SU-DHL-6 (cell line): ENCODE data around the gene SNRNP70.
"Not testable (repeated sequence)": the region's sequence is repeated elsewhere in the genome, so short reads cannot be mapped to it uniquely, and the experiment has no call there.

Experiments
- H2AFZ ChIP-seq: fragments of 200-600 bp; sonication (generic); 2 replicates; pipeline ENCODE4 v1.6.1; 2014; ENCODE audit warnings: low read depth, mild to moderate bottlenecking, moderate library complexity, mixed read lengths, antibody characterized with exemption, low read length; ENCODE audit not compliant: severe bottlenecking
- H3F3A ChIP-seq: fragments of 200-600 bp; shearing (Covaris generic); 2 replicates; pipeline ENCODE4 v1.6.0; 2016; ENCODE audit warnings: antibody characterized with exemption, mild to moderate bottlenecking; ENCODE audit not compliant: insufficient read depth
- H3K27ac ChIP-seq: fragments of 200-600 bp; sonication (generic); 2 replicates; pipeline ENCODE4 v1.5.1; 2016; ENCODE audit warnings: low read depth, mild to moderate bottlenecking, low read length, moderate library complexity, mixed read lengths
- H3K27me3 ChIP-seq: fragments of 200-600 bp; sonication (generic), shearing (Covaris generic); 2 replicates; pipeline ENCODE4 v1.6.0; 2014; ENCODE audit warnings: mild to moderate bottlenecking, low read length
- H3K36me3 ChIP-seq: fragments of 200-600 bp; sonication (generic); 2 replicates; pipeline ENCODE4 v1.6.1; 2014; ENCODE audit warnings: mild to moderate bottlenecking, low read length, mixed read lengths
- H3K4me2 ChIP-seq: fragments of 300-600, 200-600 bp; shearing (Covaris generic), sonication (generic); 2 replicates; pipeline ENCODE4 v1.6.0; 2014; ENCODE audit warnings: low read length, low read depth, mild to moderate bottlenecking; ENCODE audit not compliant: poor library complexity, severe bottlenecking
- H3K4me3 ChIP-seq: fragments of 200-600 bp; sonication (generic); 2 replicates; pipeline ENCODE4 v1.5.1; 2014; ENCODE audit warnings: antibody characterized with exemption, low read length, mild to moderate bottlenecking, mixed read lengths; ENCODE audit not compliant: insufficient read depth, poor library complexity, severe bottlenecking
- H3K79me2 ChIP-seq: fragments of 200-600 bp; sonication (generic); 2 replicates; pipeline ENCODE4 v1.6.1; 2014; ENCODE audit warnings: mild to moderate bottlenecking, low read length, moderate library complexity; ENCODE audit not compliant: insufficient read depth
- H3K9ac ChIP-seq: fragments of 200-600 bp; sonication (generic); 2 replicates; pipeline ENCODE4 v1.7.0; 2014; ENCODE audit warnings: mild to moderate bottlenecking, low read length
- H3K9me2 ChIP-seq: fragments of 200-600 bp; sonication (generic); replicated peaks from 2 replicates; pipeline ENCODE4 v1.6.1; 2014; ENCODE audit warnings: low read length; ENCODE audit not compliant: insufficient read depth
- H3K9me3 ChIP-seq: fragments of 200-600 bp; sonication (generic); 2 replicates; pipeline ENCODE4 v1.6.1; 2014; ENCODE audit warnings: low read length, mixed read lengths; ENCODE audit not compliant: insufficient read depth
- H4K20me1 ChIP-seq: fragments of 200-600 bp; sonication (generic); 2 replicates; pipeline ENCODE4 v1.6.1; 2014; ENCODE audit warnings: low read depth, mild to moderate bottlenecking, antibody characterized with exemption, low read length, moderate library complexity, mixed read lengths
- CTCF ChIP-seq: fragments of 200-600 bp; sonication (generic); IDR thresholded peaks from one replicate; pipeline ENCODE4 v1.5.1; 2017; ENCODE audit warnings: antibody characterized with exemption, mild to moderate bottlenecking, low read length, moderate library complexity; ENCODE audit not compliant: insufficient read depth, poor library complexity, severe bottlenecking
- EZH2phosphoT487 ChIP-seq: fragments of 200-600 bp; sonication (generic), shearing (Covaris generic); conservative IDR thresholded peaks from 2 replicates; pipeline ENCODE4 v1.6.1; 2018; ENCODE audit warnings: mild to moderate bottlenecking, antibody characterized with exemption, low read length, moderate library complexity, mixed read lengths

The SNRNP70 gene

DNA sequence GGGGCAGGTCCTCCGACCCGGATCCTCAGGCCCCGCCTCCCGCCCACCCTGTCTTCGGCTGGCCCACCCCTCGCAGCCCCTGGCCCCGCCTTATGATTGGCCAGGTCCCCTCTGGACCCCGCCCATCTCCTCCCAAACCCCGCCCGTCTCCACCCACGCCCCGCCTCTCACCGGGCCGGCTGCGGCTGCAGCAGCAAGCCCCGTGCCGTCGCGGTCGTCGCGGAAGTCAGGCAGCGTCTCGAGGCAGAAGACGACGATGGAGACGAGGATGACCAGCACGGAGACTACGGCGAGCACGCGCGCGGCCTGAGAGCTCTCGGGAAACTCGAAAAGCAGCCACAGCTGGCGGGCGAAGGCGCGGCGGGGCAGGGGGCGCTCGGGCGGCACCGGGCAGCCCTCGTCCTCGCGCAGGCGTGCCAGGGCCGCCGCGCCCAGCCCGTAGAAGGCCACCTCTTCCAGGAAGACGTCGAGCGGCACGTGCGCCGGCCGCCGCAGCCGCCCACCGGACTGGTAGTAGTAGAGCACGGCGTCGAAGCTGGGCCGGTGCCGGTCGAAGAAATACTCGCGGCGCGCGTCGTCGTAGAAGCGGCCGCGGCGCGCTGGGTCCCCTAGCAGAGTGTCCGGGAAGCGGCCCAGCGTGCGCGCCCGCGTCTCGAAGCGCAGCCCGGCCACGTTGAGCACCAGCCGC, 13.2 kb upstream of the SNRNP70 start:
- Histone ChIP-seq H3K79me2 (no peaks in the 10 kb centered on the region), H3K4me2 (no peak overlapping the region), H3F3A (no peaks in the 10 kb centered on the region), H3K4me3 (no peak overlapping the region), H3K27me3 (no peaks in the 10 kb centered on the region), H3K9me3 (no peaks in the 10 kb centered on the region), H4K20me1 (no peaks in the 10 kb centered on the region), H2AFZ (no peak overlapping the region), H3K9ac (no peak overlapping the region), H3K9me2 (no peaks in the 10 kb centered on the region), H3K27ac (no peak overlapping the region), H3K36me3 (no peaks in the 10 kb centered on the region)
- TF ChIP-seq CTCF (no peak), EZH2phosphoT487 (no peak)

- no peaks in the 10 kb centered on the region for H3K9me2 ChIP-seq
- no peaks in the 10 kb centered on the region for H3K79me2 ChIP-seq
- no peak overlapping the region for H3K4me2 ChIP-seq
- H3K9ac ChIP-seq, result no peak overlapping the region
- H3K36me3 ChIP-seq, result no peaks in the 10 kb centered on the region
- H3F3A ChIP-seq, result no peaks in the 10 kb centered on the region
- H4K20me1 ChIP-seq, result no peaks in the 10 kb centered on the region
- H2AFZ ChIP-seq, result no peak overlapping the region
- TF ChIP-seq EZH2phosphoT487 (no peak), CTCF (no peak)
- no peak overlapping the region for H3K4me3 ChIP-seq
- H3K27ac ChIP-seq, result no peak overlapping the region
- no peaks in the 10 kb centered on the region for H3K27me3 ChIP-seq
- no peaks in the 10 kb centered on the region for H3K9me3 ChIP-seq
Measured at GRCh38 chr19:49073514-49074378, 11.5 kb upstream of the SNRNP70 start.

DNA sequence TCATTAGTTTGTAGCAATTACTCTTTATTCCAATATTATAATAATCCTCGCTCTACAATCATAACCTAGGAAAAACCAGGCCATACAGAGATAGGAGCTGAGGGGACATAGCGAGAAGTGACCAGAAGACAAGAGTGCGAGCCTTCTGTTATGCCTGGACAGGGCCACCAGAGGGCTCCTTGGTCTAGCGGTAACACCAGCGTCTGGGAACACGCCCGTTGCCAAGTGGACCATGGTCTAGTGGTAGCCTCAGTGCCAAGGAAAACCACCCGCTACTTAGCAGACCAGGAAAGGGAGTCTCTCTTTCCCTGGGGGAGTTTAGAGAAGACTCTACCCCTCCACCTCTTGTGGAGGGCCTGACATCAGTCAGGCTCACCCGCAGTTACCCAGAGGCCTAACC, 10.4 kb upstream of the SNRNP70 start:
- H2AFZ ChIP-seq, H3K36me3 ChIP-seq: not testable (repeated sequence)

GRCh38 chr19:49080392-49080791, 4.9 kb upstream of the SNRNP70 start:
- H4K20me1 ChIP-seq, result no peaks in the 10 kb centered on the region
- no peak for TF ChIP-seq CTCF
- H3K36me3 ChIP-seq, result no peaks in the 10 kb centered on the region
- no peaks in the 10 kb centered on the region for H3K27me3 ChIP-seq
- no peak overlapping the region for H3K4me3 ChIP-seq
- no peaks in the 10 kb centered on the region for H3K9me2 ChIP-seq
- H3K4me2 ChIP-seq, result no peak overlapping the region
- H3F3A ChIP-seq, result no peaks in the 10 kb centered on the region
- peaks cover 1% of the 10 kb centered on the region for H3K79me2 ChIP-seq
- no peak overlapping the region for H3K9ac ChIP-seq
- H3K27ac ChIP-seq, result no peak overlapping the region
- H3K9me3 ChIP-seq, result no peaks in the 10 kb centered on the region
- H2AFZ ChIP-seq, result no peak overlapping the region

More for the DNA sequence above, 10.4 kb upstream of the SNRNP70 start:
- not testable (repeated sequence) for H3K27ac ChIP-seq, H3K27me3 ChIP-seq, H3K9ac ChIP-seq, H3F3A ChIP-seq, H4K20me1 ChIP-seq, H3K4me2 ChIP-seq, H3K4me3 ChIP-seq, H3K9me2 ChIP-seq, H3K79me2 ChIP-seq, H3K9me3 ChIP-seq
